ENCODE data around the gene RAD54L2. TPM values are rescaled to one million over a fixed set of nuclear protein-coding genes. Genes with fewer than 3 reads are reported as not detected.

RAD54L2 gene
- total and polyA plus RNA-seq, 9 of the 15 experiments (the other 6 are each of a cell fraction or from before 2014, with no cell fraction given), result 1.3 to 12.2 (median 5.4) TPM

GRCh38 chr3:51514210-51514609 is 24.3 kb upstream of the RAD54L2 start:
- TF ChIP-seq SREBF2 (CRISPR knock-in tag; IDR thresholded peaks at IDR 0.05) (no peak), NELFE (IDR thresholded peaks at IDR 0.05; ENCODE audit: insufficient read depth, insufficient read length) (no peak), ZNF217 (CRISPR knock-in tag; IDR thresholded peaks at IDR 0.05) (no peak), OTX1 (CRISPR knock-in tag; IDR thresholded peaks at IDR 0.05) (no peak), NONO (IDR thresholded peaks at IDR 0.05; ENCODE audit: low read depth in 2 of 2, low read length in 1 of 2) (no peak), ATF3 (IDR thresholded peaks at IDR 0.05) (no peak), ATF3 (CRISPR knock-in tag; conservative IDR thresholded peaks at IDR 0.05) (no peak), ZNF274 (IDR thresholded peaks at IDR 0.05; ENCODE audit: borderline replicate concordance, low read depth, low read length) (no peak)
- Histone ChIP-seq H3K4me1 (replicated peaks in 1 of 2; ENCODE audit: control insufficient read depth in 2 of 2, insufficient read depth in 2 of 2, low read length in 2 of 2) (no peaks in the 10 kb centered on the region), H3K9ac (ENCODE audit: insufficient read depth in 1 of 2, low read depth in 2 of 2, low read length in 2 of 2) (no peak overlapping the region), H3K27ac (ENCODE audit: extremely low read depth, low read depth, low read length) (no peak overlapping the region), H2AFZ (ENCODE audit: low read depth, low read length) (no peak overlapping the region), H4K20me1 (replicated peaks; ENCODE audit: control insufficient read depth, insufficient read depth, low read length) (no peaks in the 10 kb centered on the region), H3K36me3 (ENCODE audit: control insufficient read depth, insufficient read depth, low read length) (no peaks in the 10 kb centered on the region), H3K79me2 (ENCODE audit: control insufficient read depth, insufficient read depth, low read length) (no peaks in the 10 kb centered on the region), H3K4me3 (no peak overlapping the region), H3K9me1 (ENCODE audit: control insufficient read depth, insufficient read depth, low read length) (no peaks in the 10 kb centered on the region), H3K9me3 (replicated peaks; ENCODE audit: control insufficient read depth, insufficient read depth, low read depth, low read length) (no peaks in the 10 kb centered on the region), H3K27me3 (ENCODE audit: control insufficient read depth in 2 of 2, insufficient read depth in 2 of 2, low read length in 2 of 2) (no peaks in the 10 kb centered on the region), H3K4me2 (ENCODE audit: insufficient read depth, low read length) (no peak overlapping the region)
- BruUV-seq (replicated peaks), result no TSS peak
- ATAC-seq (no peak), DNase-seq (ENCODE audit: extremely low read depth in 1 of 4, low spot score in 3 of 4) (no peak), FAIRE-seq (no peak)
- WGBS (ENCODE audit: insufficient coverage, low coverage, missing lambda C conversion rate), result 14% methylated on average over 5 of the region's 5 CpGs
- ChIA-PET POLR2A (interaction anchor here (1.0 kb wide), 1 partner anchor 12 kb away, joined by 3 read pairs; no protein-coding TSS in a partner anchor), CTCF (ENCODE audit: low intra/inter-chr PET ratio) (no interaction called here)
- in situ Hi-C loops (cut with MboI) (no loop called here), intact Hi-C loops (cut with micrococcal nuclease) (no loop called here)

Measured in K562 (cell line).